ENCODE data around the gene CSRNP3. TPM values are rescaled to one million over a fixed set of nuclear protein-coding genes. Genes with fewer than 3 reads are reported as not detected.

The CSRNP3 gene
- total RNA-seq, 1 experiment from 2014 or later = 0.41 TPM

DNA sequence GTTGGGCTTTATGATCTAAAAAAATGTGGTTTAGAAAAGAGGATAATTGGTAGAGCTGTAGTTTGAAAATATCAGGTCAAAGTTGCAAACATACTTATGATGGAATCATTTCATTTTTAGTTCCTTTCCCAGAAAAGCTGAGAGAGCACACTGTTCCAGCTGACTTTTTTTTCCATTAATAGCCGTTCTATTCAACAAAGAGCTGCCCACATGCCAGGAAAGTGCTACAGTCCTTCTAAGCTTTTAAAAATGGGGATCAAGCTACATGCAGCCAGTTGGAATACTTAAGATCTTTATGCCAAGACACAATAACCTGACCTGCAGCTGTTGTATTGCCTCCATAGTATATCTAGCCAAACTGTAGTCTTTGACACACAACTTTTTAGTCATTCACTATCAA is 213.0 kb downstream of the CSRNP3 start:
- no peaks in the 10 kb centered on the region for H3K4me1 ChIP-seq (replicated peaks; ENCODE audit: insufficient read depth)
- H3K4me3 ChIP-seq = no peak overlapping the region
- H3K27ac ChIP-seq = no peak overlapping the region
- no peaks in the 10 kb centered on the region for H3K27me3 ChIP-seq (ENCODE audit: insufficient read depth, low read depth)
- no peak for DNase-seq
- H3K9me3 ChIP-seq (ENCODE audit: insufficient read depth, low read depth) = no peaks in the 10 kb centered on the region
- H3F3A ChIP-seq (ENCODE audit: insufficient read depth, low read depth) = no peaks in the 10 kb centered on the region
- no peaks in the 10 kb centered on the region for H3K79me2 ChIP-seq (ENCODE audit: low read depth)
- no peaks in the 10 kb centered on the region for H3K9me2 ChIP-seq (ENCODE audit: insufficient read depth)
- H3K36me3 ChIP-seq (ENCODE audit: low read depth) = no peaks in the 10 kb centered on the region
- CTCF ChIA-PET = no interaction called here
- POLR2A ChIA-PET (ENCODE audit: unreplicated experiment) = no interaction called here
- no TSS peak for BruUV-seq (replicated peaks)
- H3K4me2 ChIP-seq = no peak overlapping the region
- intact Hi-C loops (cut with micrococcal nuclease; ENCODE audit: unreplicated experiment) = no loop called here
- H2AFZ ChIP-seq = no peak overlapping the region
- TF ChIP-seq, protein P1, sequence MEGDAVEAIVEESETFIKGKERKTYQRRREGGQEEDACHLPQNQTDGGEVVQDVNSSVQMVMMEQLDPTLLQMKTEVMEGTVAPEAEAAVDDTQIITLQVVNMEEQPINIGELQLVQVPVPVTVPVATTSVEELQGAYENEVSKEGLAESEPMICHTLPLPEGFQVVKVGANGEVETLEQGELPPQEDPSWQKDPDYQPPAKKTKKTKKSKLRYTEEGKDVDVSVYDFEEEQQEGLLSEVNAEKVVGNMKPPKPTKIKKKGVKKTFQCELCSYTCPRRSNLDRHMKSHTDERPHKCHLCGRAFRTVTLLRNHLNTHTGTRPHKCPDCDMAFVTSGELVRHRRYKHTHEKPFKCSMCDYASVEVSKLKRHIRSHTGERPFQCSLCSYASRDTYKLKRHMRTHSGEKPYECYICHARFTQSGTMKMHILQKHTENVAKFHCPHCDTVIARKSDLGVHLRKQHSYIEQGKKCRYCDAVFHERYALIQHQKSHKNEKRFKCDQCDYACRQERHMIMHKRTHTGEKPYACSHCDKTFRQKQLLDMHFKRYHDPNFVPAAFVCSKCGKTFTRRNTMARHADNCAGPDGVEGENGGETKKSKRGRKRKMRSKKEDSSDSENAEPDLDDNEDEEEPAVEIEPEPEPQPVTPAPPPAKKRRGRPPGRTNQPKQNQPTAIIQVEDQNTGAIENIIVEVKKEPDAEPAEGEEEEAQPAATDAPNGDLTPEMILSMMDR (conservative IDR thresholded peaks at IDR 0.05) = no peak
- no peaks in the 10 kb centered on the region for H4K20me1 ChIP-seq (ENCODE audit: insufficient read depth)

DNA sequence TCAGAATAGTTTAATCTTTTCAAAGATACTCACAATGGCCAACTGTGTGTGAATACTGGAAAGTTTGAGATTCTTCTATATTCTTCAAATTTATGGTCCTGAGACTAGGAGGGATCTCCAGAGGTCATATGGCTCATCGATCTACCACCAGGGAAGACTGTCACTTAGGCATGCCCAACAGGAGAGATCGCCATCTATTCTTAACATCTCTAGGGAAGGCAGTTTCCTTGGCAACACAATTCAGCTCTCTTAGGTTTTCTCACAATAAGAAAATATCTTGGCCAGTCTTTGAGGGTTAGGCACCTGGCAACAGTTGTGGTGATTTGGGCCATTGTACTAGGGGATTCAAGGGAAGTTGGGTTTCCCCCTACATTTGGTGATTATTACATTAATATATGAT is 217.3 kb downstream of the CSRNP3 start:
- BruUV-seq (replicated peaks) = no TSS peak

DNA sequence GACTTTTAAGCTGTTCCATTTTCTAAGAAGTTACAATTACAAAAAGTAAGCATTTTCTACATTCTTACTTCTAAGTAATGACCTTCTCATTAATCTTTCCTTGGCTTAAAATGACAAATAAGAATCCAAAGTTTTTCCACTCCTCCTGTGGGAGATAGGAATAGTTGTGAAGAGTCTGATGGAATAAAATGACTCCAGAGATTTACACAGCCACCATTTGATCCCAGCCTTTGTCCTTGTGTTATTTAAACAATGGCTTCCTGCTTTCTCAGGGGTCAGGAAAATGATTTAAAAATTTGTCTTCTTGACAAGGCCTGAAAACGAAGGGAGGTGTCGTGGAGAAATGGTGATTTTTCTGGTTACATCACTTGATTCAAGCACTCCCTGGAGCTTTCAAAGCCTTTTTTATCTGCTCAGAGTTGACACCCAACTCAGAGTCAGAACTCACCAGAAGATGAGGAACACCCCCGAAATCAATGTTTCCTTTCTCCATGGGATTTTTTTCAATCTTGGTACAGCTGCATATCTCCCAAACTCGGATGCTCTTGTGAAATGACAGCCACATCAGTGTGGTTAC is 218.0 kb downstream of the CSRNP3 start:
- Histone ChIP-seq H2AFZ (no peak overlapping the region), H3K4me3 (no peak overlapping the region), H3K9me2 (ENCODE audit: insufficient read depth) (no peaks in the 10 kb centered on the region), H3K4me2 (no peak overlapping the region), H4K20me1 (ENCODE audit: insufficient read depth) (no peaks in the 10 kb centered on the region), H3F3A (ENCODE audit: insufficient read depth, low read depth) (no peaks in the 10 kb centered on the region), H3K27ac (no peak overlapping the region), H3K79me2 (ENCODE audit: low read depth) (no peaks in the 10 kb centered on the region), H3K4me1 (replicated peaks; ENCODE audit: insufficient read depth) (no peaks in the 10 kb centered on the region), H3K9me3 (ENCODE audit: insufficient read depth, low read depth) (no peaks in the 10 kb centered on the region), H3K27me3 (ENCODE audit: insufficient read depth, low read depth) (no peaks in the 10 kb centered on the region), H3K36me3 (ENCODE audit: low read depth) (no peaks in the 10 kb centered on the region)
- no TSS peak for BruUV-seq (replicated peaks)
- ChIA-PET CTCF (no interaction called here), POLR2A (ENCODE audit: unreplicated experiment) (no interaction called here)
- no peak for TF ChIP-seq EZH2 (IDR thresholded peaks at IDR 0.05; ENCODE audit: low read depth)
- TF ChIP-seq, protein P1 (conservative IDR thresholded peaks at IDR 0.05) = no peak
- no peak for DNase-seq
- intact Hi-C loops (cut with micrococcal nuclease; ENCODE audit: unreplicated experiment) = no loop called here

More for the DNA sequence above, 217.3 kb downstream of the CSRNP3 start:
- Histone ChIP-seq H3K27ac (no peak overlapping the region), H3K4me1 (replicated peaks; ENCODE audit: insufficient read depth) (no peaks in the 10 kb centered on the region), H3F3A (ENCODE audit: insufficient read depth, low read depth) (no peaks in the 10 kb centered on the region), H3K27me3 (ENCODE audit: insufficient read depth, low read depth) (no peaks in the 10 kb centered on the region), H3K36me3 (ENCODE audit: low read depth) (no peaks in the 10 kb centered on the region), H3K4me3 (no peak overlapping the region), H3K9me2 (ENCODE audit: insufficient read depth) (no peaks in the 10 kb centered on the region), H3K79me2 (ENCODE audit: low read depth) (no peaks in the 10 kb centered on the region), H3K9me3 (ENCODE audit: insufficient read depth, low read depth) (no peaks in the 10 kb centered on the region), H4K20me1 (ENCODE audit: insufficient read depth) (no peaks in the 10 kb centered on the region), H2AFZ (no peak overlapping the region), H3K4me2 (no peak overlapping the region)
- ChIA-PET POLR2A (ENCODE audit: unreplicated experiment) (no interaction called here), CTCF (no interaction called here)
- TF ChIP-seq, protein P1 (conservative IDR thresholded peaks at IDR 0.05) = no peak
- TF ChIP-seq EZH2 (IDR thresholded peaks at IDR 0.05; ENCODE audit: low read depth) = no peak
- DNase-seq = no peak
- intact Hi-C loops (cut with micrococcal nuclease; ENCODE audit: unreplicated experiment) = no loop called here
